GM12875 (cell line): ENCODE results near the gene THSD4.

ENCODE experiments used
- H3K4me3 ChIP-seq: one replicate; pipeline ENCODE4 v1.5.1; 2011; ENCODE audit warnings: low read depth, low read length, control low read depth
- TF ChIP-seq, protein P1 (sequence below): IDR thresholded peaks from 2 replicates; pipeline ENCODE4 v1.5.1; 2011; ENCODE audit warnings: low read depth, mild to moderate bottlenecking, control low read depth, inconsistent platforms, low read length, moderate library complexity, borderline replicate concordance; ENCODE audit not compliant: insufficient read depth

Gene THSD4

DNA sequence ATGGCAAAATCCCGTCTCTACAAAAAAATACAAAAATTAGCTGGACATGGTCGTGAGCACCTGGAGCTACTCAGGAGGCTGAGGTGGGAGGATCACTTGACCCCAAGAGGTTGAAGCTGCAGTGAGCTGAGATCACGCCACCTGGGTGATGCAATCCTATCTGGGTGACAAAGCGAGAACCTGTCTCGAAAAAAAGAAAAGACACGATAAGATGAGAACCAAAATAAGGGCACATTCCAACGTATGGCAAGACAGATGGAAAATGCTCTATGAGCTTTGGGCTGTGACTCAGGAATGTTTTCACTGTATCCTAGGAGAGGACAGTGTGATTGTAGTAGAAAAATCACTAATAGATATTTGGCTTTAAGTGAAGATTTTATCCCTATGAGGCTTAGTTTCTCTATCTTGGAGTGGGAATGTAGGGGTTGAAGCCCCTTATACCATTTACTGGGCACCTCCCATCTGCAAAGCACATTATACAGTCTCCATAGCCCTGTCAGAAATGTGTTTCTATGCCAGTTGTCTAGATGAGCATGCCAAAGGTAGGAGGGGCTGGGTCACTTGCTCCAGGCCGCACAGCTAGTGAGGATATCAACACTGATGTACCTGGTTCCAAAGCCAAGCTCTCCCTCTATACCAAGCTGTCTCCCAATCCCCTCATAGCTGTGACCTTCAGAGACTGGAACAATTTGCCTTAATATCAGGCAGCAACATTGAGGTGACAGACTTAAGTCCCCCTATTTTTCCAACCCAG lies 641.5 kb downstream of the THSD4 start:
- TF ChIP-seq, protein P1, sequence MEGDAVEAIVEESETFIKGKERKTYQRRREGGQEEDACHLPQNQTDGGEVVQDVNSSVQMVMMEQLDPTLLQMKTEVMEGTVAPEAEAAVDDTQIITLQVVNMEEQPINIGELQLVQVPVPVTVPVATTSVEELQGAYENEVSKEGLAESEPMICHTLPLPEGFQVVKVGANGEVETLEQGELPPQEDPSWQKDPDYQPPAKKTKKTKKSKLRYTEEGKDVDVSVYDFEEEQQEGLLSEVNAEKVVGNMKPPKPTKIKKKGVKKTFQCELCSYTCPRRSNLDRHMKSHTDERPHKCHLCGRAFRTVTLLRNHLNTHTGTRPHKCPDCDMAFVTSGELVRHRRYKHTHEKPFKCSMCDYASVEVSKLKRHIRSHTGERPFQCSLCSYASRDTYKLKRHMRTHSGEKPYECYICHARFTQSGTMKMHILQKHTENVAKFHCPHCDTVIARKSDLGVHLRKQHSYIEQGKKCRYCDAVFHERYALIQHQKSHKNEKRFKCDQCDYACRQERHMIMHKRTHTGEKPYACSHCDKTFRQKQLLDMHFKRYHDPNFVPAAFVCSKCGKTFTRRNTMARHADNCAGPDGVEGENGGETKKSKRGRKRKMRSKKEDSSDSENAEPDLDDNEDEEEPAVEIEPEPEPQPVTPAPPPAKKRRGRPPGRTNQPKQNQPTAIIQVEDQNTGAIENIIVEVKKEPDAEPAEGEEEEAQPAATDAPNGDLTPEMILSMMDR = no peak
- no peak overlapping the region for H3K4me3 ChIP-seq

DNA sequence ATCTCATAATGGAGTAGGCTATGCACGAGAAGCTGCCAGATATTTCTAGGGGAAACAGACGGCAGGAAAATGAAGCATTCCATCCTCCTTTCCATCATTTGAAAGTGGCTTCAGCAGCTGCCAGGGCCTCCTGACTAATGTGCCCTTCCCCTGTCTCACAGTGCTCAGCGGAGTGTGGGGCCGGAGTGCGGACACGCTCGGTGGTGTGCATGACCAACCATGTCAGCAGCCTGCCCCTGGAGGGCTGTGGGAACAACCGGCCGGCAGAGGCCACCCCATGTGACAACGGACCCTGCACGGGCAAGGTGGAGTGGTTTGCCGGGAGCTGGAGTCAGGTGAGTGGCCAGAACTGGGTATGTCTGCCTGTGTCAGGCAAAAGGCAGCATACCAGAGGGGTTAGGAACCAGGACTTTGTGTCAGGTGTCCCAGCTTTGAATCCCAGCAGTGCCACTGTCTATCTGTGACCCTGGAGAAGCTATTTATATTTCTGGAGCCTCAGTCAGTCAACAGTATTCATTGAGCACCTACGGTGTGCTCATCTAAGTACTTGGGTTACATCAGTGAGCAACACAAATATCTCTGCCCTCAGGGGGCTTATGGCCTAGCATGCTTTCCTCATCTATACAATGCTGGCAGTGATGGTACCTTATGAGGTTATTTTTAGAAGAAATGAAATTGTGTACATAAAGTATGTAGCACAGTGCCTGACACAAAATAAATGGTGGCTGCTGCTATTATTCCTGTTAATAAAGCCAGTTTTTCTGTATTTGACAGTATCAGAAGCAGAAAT lies 642.7 kb downstream of the THSD4 start:
- TF ChIP-seq, protein P1 = no peak
- no peak overlapping the region for H3K4me3 ChIP-seq

GRCh38 chr15:71758711-71759110 lies 643.4 kb downstream of the THSD4 start:
- H3K4me3 ChIP-seq = no peak overlapping the region
- TF ChIP-seq, protein P1 = no peak

GRCh38 chr15:71760852-71761251 lies 645.6 kb downstream of the THSD4 start:
- no peak overlapping the region for H3K4me3 ChIP-seq
- TF ChIP-seq, protein P1 = no peak

DNA sequence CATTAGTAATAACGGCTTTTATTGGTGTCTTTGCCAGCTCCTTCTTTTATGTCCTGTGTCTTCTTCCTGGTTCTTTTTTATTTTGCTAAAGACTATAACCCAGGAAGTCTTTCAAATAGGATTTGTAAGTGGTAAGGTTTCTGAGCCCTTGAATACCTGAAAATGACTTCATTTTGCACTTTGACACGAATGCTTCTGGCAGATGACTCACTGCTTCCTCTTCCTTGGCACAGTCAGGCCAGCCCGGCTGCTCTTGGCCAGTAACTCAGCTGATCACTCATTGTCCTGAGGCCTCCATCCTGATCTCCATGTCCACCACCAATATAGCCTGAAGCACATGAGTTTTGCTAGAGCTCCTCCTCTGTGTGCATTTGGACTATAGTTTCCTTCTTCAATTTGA lies 646.4 kb downstream of the THSD4 start:
- TF ChIP-seq, protein P1 = no peak
- H3K4me3 ChIP-seq = no peak overlapping the region

GRCh38 chr15:71768184-71768583 lies 652.9 kb downstream of the THSD4 start:
- no peak overlapping the region for H3K4me3 ChIP-seq
- TF ChIP-seq, protein P1 = no peak
